ENCODE measurements around the gene ARHGAP9.

DNA sequence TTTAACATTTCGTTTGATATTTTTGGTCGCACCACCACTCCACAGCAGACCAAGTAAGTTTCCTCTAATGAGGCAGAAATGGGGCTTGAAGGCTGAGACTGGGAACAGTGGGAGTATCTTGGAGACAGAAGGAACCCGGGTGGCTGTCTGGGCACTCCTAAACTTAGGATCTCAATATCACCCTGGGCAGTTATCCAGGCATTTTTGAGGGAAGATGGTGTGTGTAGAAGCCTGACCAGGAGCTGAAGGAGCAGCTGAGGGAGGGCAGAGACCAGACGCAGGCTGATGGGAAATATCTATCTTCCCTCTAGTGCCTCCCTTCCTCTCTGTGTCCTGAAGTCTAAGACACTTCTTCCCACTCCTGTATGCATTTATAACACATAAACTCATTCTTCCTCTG lies 18.9 kb upstream of the ARHGAP9 start:
- TF ChIP-seq ZNF549 (tag by site-specific recombination; IDR thresholded peaks at IDR 0.05) = no peak
- TF ChIP-seq, protein P1, sequence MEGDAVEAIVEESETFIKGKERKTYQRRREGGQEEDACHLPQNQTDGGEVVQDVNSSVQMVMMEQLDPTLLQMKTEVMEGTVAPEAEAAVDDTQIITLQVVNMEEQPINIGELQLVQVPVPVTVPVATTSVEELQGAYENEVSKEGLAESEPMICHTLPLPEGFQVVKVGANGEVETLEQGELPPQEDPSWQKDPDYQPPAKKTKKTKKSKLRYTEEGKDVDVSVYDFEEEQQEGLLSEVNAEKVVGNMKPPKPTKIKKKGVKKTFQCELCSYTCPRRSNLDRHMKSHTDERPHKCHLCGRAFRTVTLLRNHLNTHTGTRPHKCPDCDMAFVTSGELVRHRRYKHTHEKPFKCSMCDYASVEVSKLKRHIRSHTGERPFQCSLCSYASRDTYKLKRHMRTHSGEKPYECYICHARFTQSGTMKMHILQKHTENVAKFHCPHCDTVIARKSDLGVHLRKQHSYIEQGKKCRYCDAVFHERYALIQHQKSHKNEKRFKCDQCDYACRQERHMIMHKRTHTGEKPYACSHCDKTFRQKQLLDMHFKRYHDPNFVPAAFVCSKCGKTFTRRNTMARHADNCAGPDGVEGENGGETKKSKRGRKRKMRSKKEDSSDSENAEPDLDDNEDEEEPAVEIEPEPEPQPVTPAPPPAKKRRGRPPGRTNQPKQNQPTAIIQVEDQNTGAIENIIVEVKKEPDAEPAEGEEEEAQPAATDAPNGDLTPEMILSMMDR (tag by site-specific recombination; IDR thresholded peaks at IDR 0.05) = no peak
- no peak for TF ChIP-seq IKZF3 (tag by site-specific recombination; IDR thresholded peaks at IDR 0.05)
- TF ChIP-seq, protein P2, sequence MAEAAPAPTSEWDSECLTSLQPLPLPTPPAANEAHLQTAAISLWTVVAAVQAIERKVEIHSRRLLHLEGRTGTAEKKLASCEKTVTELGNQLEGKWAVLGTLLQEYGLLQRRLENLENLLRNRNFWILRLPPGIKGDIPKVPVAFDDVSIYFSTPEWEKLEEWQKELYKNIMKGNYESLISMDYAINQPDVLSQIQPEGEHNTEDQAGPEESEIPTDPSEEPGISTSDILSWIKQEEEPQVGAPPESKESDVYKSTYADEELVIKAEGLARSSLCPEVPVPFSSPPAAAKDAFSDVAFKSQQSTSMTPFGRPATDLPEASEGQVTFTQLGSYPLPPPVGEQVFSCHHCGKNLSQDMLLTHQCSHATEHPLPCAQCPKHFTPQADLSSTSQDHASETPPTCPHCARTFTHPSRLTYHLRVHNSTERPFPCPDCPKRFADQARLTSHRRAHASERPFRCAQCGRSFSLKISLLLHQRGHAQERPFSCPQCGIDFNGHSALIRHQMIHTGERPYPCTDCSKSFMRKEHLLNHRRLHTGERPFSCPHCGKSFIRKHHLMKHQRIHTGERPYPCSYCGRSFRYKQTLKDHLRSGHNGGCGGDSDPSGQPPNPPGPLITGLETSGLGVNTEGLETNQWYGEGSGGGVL (tag by site-specific recombination; IDR thresholded peaks at IDR 0.05) = no peak
- TF ChIP-seq ZNF514 (tag by site-specific recombination; IDR thresholded peaks at IDR 0.05) = no peak
- no peak for TF ChIP-seq SP3 (tag by site-specific recombination; IDR thresholded peaks at IDR 0.05)
- TF ChIP-seq ZNF791 (tag by site-specific recombination; IDR thresholded peaks at IDR 0.05) = no peak
- no peak for TF ChIP-seq ZNF184 (tag by site-specific recombination; IDR thresholded peaks at IDR 0.05)

Data from HEK293 (cell line).